Measurements from ENCODE around the gene SPATA24. TPM values are rescaled to one million over a fixed set of nuclear protein-coding genes. Genes with fewer than 3 reads are reported as not detected.

The SPATA24 gene
- total RNA-seq, 1 experiment from 2014 or later = 13.0 TPM

DNA sequence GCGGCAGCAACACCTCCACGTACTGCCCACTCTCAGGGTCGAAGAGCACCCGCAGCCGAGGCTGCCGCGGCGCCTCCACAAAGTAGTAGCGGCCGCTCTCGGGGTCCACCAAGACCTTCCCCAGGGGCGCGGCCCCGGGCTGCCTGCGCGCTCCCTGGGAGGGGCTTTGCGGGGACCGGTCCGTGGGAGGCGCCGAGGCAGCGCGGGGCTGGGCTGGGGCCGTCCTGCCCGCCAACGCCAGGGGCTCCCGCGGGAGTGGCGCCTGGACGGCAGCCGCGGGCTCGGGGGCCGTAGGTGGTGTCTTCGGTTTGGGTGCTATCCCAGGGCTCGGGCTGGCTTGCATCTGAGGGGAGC is 11.6 kb downstream of the SPATA24 start:
- Histone ChIP-seq H3K23ac (ENCODE audit: insufficient read length, low read depth, low read length) (no peak overlapping the region), H2BK20ac (ENCODE audit: low read depth, low read length, poor library complexity, severe bottlenecking) (no peak overlapping the region), H3K14ac (ENCODE audit: insufficient read depth, low read length) (no peak overlapping the region), H2BK5ac (ENCODE audit: insufficient read length, low read length) (no peak overlapping the region), H2BK15ac (ENCODE audit: low read depth, low read length) (no peak overlapping the region), H3T11ph (ENCODE audit: low read length) (no peak overlapping the region), H3K23me2 (ENCODE audit: insufficient read length, low read depth, low read length, poor library complexity, severe bottlenecking) (peaks cover 22% of the 10 kb centered on the region), H3K4me2 (ENCODE audit: insufficient read depth, insufficient read length, low read length) (peak overlapping the region; percentile 85), H4K91ac (ENCODE audit: insufficient read length, low read depth, low read length) (no peak overlapping the region), H2AK5ac (ENCODE audit: insufficient read length, low read length) (no peak overlapping the region), H4K8ac (replicated peaks; ENCODE audit: insufficient read length, low read depth, low read length) (no peak overlapping the region), H3K27ac (ENCODE audit: insufficient read length, low read depth, low read length) (no peak overlapping the region), H4K5ac (ENCODE audit: insufficient read length, low read depth, low read length) (no peak overlapping the region), H3K9me3 (ENCODE audit: control insufficient read depth, low read depth, low read length) (no peaks in the 10 kb centered on the region), H4K20me1 (ENCODE audit: control insufficient read depth, insufficient read depth, insufficient read length) (peaks cover 2% of the 10 kb centered on the region), H3K18ac (ENCODE audit: insufficient read length, low read depth, low read length) (no peak overlapping the region), H3K4me1 (ENCODE audit: insufficient read depth, low read length) (peaks cover 7% of the 10 kb centered on the region; the same call in 1 of the 2 replicates), H3K27me3 (ENCODE audit: insufficient read depth, low read length) (peaks cover 8% of the 10 kb centered on the region), H3K79me2 (ENCODE audit: insufficient read depth, low read length) (no peaks in the 10 kb centered on the region), H3K4ac (ENCODE audit: low read depth, low read length) (no peak overlapping the region), H3K56ac (ENCODE audit: insufficient read length, low read depth, low read length) (no peak overlapping the region), H2BK120ac (ENCODE audit: low read depth, low read length, poor library complexity, severe bottlenecking) (no peak overlapping the region), H3K9ac (ENCODE audit: extremely low read depth, insufficient read length, low read length) (no peak overlapping the region), H2AFZ (ENCODE audit: low read length) (no peak overlapping the region), H3K79me1 (ENCODE audit: insufficient read depth, low read depth, low read length, poor library complexity, severe bottlenecking) (no peaks in the 10 kb centered on the region), H2BK12ac (ENCODE audit: insufficient read length, low read depth, low read length) (no peak overlapping the region)
- Mint-ChIP-seq H3K27ac (no peak overlapping the region), H3K4me1 (peaks cover 26 to 57% of the 10 kb centered on the region in 2 experiments), H3K36me3 (ENCODE audit: insufficient read depth in 1 of 3, low read depth in 3 of 3) (peaks cover 0 to 6% (median 0%) of the 10 kb centered on the region in 3 experiments; a peak in 5 of 7 replicates), H3K9me3 (no peaks in the 10 kb centered on the region), H3K27me3 (ENCODE audit: low read depth) (peaks cover 31% of the 10 kb centered on the region), H3K4me3 (peak overlapping the region; percentile 79 to 88; a peak in 3 of 5 replicates)
- no peak for DNase-seq
- TF ChIP-seq, protein P1, sequence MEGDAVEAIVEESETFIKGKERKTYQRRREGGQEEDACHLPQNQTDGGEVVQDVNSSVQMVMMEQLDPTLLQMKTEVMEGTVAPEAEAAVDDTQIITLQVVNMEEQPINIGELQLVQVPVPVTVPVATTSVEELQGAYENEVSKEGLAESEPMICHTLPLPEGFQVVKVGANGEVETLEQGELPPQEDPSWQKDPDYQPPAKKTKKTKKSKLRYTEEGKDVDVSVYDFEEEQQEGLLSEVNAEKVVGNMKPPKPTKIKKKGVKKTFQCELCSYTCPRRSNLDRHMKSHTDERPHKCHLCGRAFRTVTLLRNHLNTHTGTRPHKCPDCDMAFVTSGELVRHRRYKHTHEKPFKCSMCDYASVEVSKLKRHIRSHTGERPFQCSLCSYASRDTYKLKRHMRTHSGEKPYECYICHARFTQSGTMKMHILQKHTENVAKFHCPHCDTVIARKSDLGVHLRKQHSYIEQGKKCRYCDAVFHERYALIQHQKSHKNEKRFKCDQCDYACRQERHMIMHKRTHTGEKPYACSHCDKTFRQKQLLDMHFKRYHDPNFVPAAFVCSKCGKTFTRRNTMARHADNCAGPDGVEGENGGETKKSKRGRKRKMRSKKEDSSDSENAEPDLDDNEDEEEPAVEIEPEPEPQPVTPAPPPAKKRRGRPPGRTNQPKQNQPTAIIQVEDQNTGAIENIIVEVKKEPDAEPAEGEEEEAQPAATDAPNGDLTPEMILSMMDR (conservative IDR thresholded peaks at IDR 0.05) = no peak
- WGBS (ENCODE audit: extremely low coverage, insufficient read length, low lambda C conversion rate) = no CpG with 5 or more reads among the region's 36 CpGs
